GM12878 (cell line): Measurements from ENCODE around the gene HOOK2. TPM values are rescaled to one million over a fixed set of nuclear protein-coding genes. Genes with fewer than 3 reads are reported as not detected.

ENCODE experiments used
- CEBPB ChIP-seq, 2 experiments: fragments of 150-350 bp in 1 of 2; IDR thresholded peaks; 2 replicates each; pipeline ENCODE4 v1.6.1; 2012 to 2014; ENCODE audit warnings: low read depth in 2 of 2, low read length in 2 of 2, borderline replicate concordance in 1 of 2, inconsistent platforms in 1 of 2
- CHD4 ChIP-seq: fragments of 200-600 bp; sonication (generic); IDR thresholded peaks from 2 replicates; pipeline ENCODE4 v1.6.1; 2016; ENCODE audit warnings: mild to moderate bottlenecking
- CREM ChIP-seq: IDR thresholded peaks from 2 replicates; pipeline ENCODE4 v1.6.1; 2014; ENCODE audit warnings: antibody characterized with exemption, low read depth
- ESRRA ChIP-seq: IDR thresholded peaks from 2 replicates; pipeline ENCODE4 v1.6.1; 2012; ENCODE audit warnings: mild to moderate bottlenecking, low read length, improper control_type of control experiment
- ETV6 ChIP-seq, 2 experiments: fragments of 450-650 bp in 1 of 2; IDR thresholded peaks in 1 of 2; conservative IDR thresholded peaks in 1 of 2; 2 replicates each; pipeline ENCODE4 v1.6.1; 2014; ENCODE audit warnings: antibody characterized with exemption in 1 of 2, borderline replicate concordance in 1 of 2, low read depth in 1 of 2, mild to moderate bottlenecking in 1 of 2, moderate library complexity in 1 of 2
- HCFC1 ChIP-seq: fragments of 150-350 bp; IDR thresholded peaks from 2 replicates; pipeline ENCODE4 v1.6.1; 2014; ENCODE audit warnings: low read length
- MEF2A ChIP-seq: IDR thresholded peaks from 2 replicates; pipeline ENCODE4 v1.6.1; 2011; ENCODE audit warnings: low read depth, mild to moderate bottlenecking, low read length, moderate library complexity; ENCODE audit not compliant: insufficient read depth
- NR2F1 ChIP-seq: fragments of 450-650 bp; conservative IDR thresholded peaks from 2 replicates; pipeline ENCODE4 v1.6.1; 2017; ENCODE audit warnings: mild to moderate bottlenecking
- POLR2AphosphoS2 ChIP-seq: IDR thresholded peaks from 2 replicates; pipeline ENCODE4 v1.6.1; 2011; ENCODE audit warnings: low read depth, mild to moderate bottlenecking, low read length, improper control_type of control experiment, moderate library complexity
- RAD21 ChIP-seq: IDR thresholded peaks from 2 replicates; pipeline ENCODE4 v1.6.1; 2011; ENCODE audit warnings: mild to moderate bottlenecking, low read depth, low read length, moderate library complexity; ENCODE audit not compliant: insufficient read depth
- SPI1 ChIP-seq: IDR thresholded peaks from 2 replicates; pipeline ENCODE4 v1.6.1; 2011; ENCODE audit warnings: low read depth, mild to moderate bottlenecking, low read length, moderate library complexity, borderline replicate concordance; ENCODE audit not compliant: insufficient read depth
- SUPT20H ChIP-seq: IDR thresholded peaks from 2 replicates; pipeline ENCODE4 v1.6.1; 2011; ENCODE audit warnings: low read depth, mild to moderate bottlenecking, low read length, moderate library complexity, borderline replicate concordance; ENCODE audit not compliant: control insufficient read depth
- TAF1 ChIP-seq: IDR thresholded peaks from 2 replicates; pipeline ENCODE4 v1.6.1; 2011; ENCODE audit warnings: mild to moderate bottlenecking, low read depth, low read length, borderline replicate concordance
- YBX1 ChIP-seq: fragments of 450-650 bp; IDR thresholded peaks from 2 replicates; pipeline ENCODE4 v1.6.1; 2016; ENCODE audit warnings: antibody characterized with exemption
- ZNF217 ChIP-seq: fragments of 450-650 bp; IDR thresholded peaks from 2 replicates; pipeline ENCODE4 v1.6.1; 2017; ENCODE audit warnings: antibody characterized with exemption, mild to moderate bottlenecking
- polyA plus RNA-seq, 11 experiments: library from polyadenylated mRNA; depleted of rRNA in 4 of 11; unstranded in 6 of 11; stranded (reverse) in 5 of 11; fragments of >200 nt; fragmentation: Nextera tagmentation in 4 of 11; fragmentation: Illumina TruSeq in 1 of 11; extraction: Ambion mirVana in 4 of 11; extraction: Trizol in 1 of 11; gene quantifications; 1 replicate in 1 of 11; 2 replicates in 10 of 11; pipeline versions ENCODE4 v1.2.1 to v1.2.3, GENCODE V29; 2011 to 2016; ENCODE audit warnings: inconsistent platforms in 2 of 11, missing spikeins in 2 of 11, low read depth in 1 of 11
- total RNA-seq, 4 experiments: library from RNA; depleted of rRNA in 3 of 4; stranded (reverse); fragments of >200 nt in 3 of 4; fragmentation: Illumina TruSeq in 1 of 4; extraction: Trizol in 1 of 4; gene quantifications; 2 replicates each; pipeline versions ENCODE4 v1.2.1 to v1.2.3, GENCODE V29; 2013 to 2021
- TF ChIP-seq, protein P1 (sequence below): fragments of 450-650 bp; IDR thresholded peaks from 2 replicates; pipeline ENCODE4 v1.6.1; 2018; ENCODE audit warnings: mild to moderate bottlenecking, low read depth, moderate library complexity; ENCODE audit not compliant: partially characterized antibody
- TF ChIP-seq, protein P2 (sequence below): IDR thresholded peaks from 2 replicates; pipeline ENCODE4 v1.6.1; 2011; ENCODE audit warnings: mild to moderate bottlenecking, low read depth, low read length, moderate library complexity; ENCODE audit not compliant: insufficient replicate concordance
- TF ChIP-seq, protein P3 (sequence below): IDR thresholded peaks from 2 replicates; pipeline ENCODE4 v1.6.1; 2012; ENCODE audit warnings: low read depth, low read length, improper control_type of control experiment
- TF ChIP-seq, protein P4 (sequence below): fragments of 450-650 bp; IDR thresholded peaks from 2 replicates; pipeline ENCODE4 v1.6.1; 2016; ENCODE audit warnings: mild to moderate bottlenecking
- TF ChIP-seq, protein P5 (sequence below): fragments of 450-650 bp; IDR thresholded peaks from 2 replicates; pipeline ENCODE4 v1.6.1; 2018; ENCODE audit warnings: borderline replicate concordance, mild to moderate bottlenecking; ENCODE audit not compliant: partially characterized antibody

HOOK2 gene
- total and polyA plus RNA-seq, 10 of the 15 experiments (the other 5 are each of a cell fraction or from before 2014, with no cell fraction given) = 1.5 to 9.6 (median 6.2) TPM

DNA sequence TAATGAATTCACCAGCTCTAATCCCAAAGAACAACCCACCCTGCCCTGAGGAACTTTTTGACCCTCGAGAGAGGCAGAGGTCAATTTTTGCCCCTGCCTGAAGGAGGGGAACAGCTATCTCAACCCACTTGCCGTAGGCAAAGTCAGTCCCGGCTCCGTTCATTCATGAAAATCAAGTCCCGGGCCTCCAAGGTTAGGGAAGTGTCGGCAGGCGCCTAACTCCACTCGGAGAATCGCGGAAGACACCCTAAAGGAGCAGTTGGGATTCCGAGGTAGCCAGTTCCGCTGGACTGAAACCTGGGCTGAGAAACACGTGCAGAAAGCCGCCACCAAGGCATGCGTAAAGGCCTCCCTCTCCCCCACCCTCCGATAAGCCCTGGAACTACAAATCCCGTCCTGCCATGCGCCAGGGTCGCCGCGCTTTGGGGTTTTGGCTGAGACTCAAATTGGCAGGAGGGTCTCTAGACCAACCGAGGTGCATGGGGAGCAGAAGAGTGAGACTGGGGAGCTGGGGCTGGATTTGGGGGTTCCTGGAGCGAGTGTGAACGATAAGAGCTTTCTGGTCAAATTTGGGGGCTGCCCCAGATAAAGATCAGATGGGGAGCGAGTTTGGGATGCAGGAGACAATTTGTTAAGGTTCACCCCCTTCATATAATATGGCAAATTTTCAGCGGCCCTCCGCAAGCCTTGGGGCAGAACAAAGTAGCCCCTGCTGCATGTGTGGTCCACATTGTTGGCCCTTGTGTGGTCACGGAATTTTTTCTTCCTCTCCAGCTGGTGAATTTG lies 51.5 kb downstream of the HOOK2 start, which contains the start of gene TNPO2 (continued):
- TF ChIP-seq CREM (peak; percentile 69; the same call in 1 of the 2 replicates), ESRRA (0 out of 2 replicates have a peak, but pooled peaks have one; percentile 22), YBX1 (no peak), HCFC1 (peak; percentile 89), CHD4 (no peak), POLR2AphosphoS2 (no peak; the same call in 1 of the 2 replicates), MEF2A (no peak), TAF1 (no peak), SUPT20H (no peak), ETV6 (conservative IDR thresholded peaks at IDR 0.05 in 1 of 2, IDR thresholded peaks at IDR 0.05 in 1 of 2; ENCODE audit: borderline replicate concordance in 1 of 2, low read depth in 1 of 2) (no peak), NR2F1 (peak; percentile 25; the same call in 1 of the 2 replicates), SPI1 (no peak; the same call in 1 of the 2 replicates), CEBPB (IDR thresholded peaks at IDR 0.05; ENCODE audit: borderline replicate concordance in 1 of 2, low read depth in 2 of 2, low read length in 2 of 2) (no peak), ZNF217 (no peak), RAD21 (no peak)
- TF ChIP-seq, protein P1, sequence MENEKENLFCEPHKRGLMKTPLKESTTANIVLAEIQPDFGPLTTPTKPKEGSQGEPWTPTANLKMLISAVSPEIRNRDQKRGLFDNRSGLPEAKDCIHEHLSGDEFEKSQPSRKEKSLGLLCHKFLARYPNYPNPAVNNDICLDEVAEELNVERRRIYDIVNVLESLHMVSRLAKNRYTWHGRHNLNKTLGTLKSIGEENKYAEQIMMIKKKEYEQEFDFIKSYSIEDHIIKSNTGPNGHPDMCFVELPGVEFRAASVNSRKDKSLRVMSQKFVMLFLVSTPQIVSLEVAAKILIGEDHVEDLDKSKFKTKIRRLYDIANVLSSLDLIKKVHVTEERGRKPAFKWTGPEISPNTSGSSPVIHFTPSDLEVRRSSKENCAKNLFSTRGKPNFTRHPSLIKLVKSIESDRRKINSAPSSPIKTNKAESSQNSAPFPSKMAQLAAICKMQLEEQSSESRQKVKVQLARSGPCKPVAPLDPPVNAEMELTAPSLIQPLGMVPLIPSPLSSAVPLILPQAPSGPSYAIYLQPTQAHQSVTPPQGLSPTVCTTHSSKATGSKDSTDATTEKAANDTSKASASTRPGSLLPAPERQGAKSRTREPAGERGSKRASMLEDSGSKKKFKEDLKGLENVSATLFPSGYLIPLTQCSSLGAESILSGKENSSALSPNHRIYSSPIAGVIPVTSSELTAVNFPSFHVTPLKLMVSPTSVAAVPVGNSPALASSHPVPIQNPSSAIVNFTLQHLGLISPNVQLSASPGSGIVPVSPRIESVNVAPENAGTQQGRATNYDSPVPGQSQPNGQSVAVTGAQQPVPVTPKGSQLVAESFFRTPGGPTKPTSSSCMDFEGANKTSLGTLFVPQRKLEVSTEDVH = no peak
- TF ChIP-seq, protein P2, sequence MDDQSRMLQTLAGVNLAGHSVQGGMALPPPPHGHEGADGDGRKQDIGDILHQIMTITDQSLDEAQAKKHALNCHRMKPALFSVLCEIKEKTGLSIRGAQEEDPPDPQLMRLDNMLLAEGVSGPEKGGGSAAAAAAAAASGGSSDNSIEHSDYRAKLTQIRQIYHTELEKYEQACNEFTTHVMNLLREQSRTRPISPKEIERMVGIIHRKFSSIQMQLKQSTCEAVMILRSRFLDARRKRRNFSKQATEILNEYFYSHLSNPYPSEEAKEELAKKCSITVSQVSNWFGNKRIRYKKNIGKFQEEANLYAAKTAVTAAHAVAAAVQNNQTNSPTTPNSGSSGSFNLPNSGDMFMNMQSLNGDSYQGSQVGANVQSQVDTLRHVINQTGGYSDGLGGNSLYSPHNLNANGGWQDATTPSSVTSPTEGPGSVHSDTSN = no peak
- TF ChIP-seq, protein P3, sequence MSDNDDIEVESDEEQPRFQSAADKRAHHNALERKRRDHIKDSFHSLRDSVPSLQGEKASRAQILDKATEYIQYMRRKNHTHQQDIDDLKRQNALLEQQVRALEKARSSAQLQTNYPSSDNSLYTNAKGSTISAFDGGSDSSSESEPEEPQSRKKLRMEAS = peak; percentile 93
- TF ChIP-seq, protein P4, sequence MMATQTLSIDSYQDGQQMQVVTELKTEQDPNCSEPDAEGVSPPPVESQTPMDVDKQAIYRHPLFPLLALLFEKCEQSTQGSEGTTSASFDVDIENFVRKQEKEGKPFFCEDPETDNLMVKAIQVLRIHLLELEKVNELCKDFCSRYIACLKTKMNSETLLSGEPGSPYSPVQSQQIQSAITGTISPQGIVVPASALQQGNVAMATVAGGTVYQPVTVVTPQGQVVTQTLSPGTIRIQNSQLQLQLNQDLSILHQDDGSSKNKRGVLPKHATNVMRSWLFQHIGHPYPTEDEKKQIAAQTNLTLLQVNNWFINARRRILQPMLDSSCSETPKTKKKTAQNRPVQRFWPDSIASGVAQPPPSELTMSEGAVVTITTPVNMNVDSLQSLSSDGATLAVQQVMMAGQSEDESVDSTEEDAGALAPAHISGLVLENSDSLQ = no peak
- TF ChIP-seq, protein P5, sequence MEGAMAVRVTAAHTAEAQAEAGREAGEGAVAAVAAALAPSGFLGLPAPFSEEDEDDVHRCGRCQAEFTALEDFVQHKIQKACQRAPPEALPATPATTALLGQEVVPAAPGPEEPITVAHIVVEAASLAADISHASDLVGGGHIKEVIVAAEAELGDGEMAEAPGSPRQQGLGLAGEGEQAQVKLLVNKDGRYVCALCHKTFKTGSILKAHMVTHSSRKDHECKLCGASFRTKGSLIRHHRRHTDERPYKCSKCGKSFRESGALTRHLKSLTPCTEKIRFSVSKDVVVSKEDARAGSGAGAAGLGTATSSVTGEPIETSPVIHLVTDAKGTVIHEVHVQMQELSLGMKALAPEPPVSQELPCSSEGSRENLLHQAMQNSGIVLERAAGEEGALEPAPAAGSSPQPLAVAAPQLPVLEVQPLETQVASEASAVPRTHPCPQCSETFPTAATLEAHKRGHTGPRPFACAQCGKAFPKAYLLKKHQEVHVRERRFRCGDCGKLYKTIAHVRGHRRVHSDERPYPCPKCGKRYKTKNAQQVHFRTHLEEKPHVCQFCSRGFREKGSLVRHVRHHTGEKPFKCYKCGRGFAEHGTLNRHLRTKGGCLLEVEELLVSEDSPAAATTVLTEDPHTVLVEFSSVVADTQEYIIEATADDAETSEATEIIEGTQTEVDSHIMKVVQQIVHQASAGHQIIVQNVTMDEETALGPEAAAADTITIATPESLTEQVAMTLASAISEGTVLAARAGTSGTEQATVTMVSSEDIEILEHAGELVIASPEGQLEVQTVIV = no peak
